Measurements from ENCODE around the gene CRYGA. TPM values are rescaled to one million over a fixed set of nuclear protein-coding genes. Genes with fewer than 3 reads are reported as not detected.
A peak's percentile ranks its signal among the peaks of the same experiment; 100 is the strongest.

The CRYGA gene
- polyA plus RNA-seq, 1 of the 3 experiments (the other 2 are of a cell fraction): not detected

DNA sequence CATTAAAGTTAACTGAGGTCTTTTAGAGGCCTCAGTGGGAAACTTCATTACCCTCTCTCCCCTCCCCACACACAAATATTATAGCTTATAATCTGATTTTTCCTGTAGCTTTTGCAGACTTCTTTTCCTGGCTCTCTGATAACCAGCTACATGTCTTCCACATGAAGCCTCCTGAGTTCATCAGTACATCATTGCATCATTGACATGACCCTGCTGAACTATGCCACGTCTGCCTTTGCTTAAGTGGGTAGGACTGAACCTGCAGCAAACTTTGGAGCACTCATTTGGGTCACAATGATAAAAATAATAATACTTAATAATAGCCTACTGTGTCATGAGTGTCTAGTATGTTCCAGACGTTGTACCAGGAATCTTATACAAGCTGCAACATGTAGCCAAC, 7.0 kb downstream of the CRYGA start:
- Histone ChIP-seq H3K4me1 (ENCODE audit: control insufficient read depth in 1 of 2, insufficient read depth in 2 of 2, low read depth in 1 of 2, low read length in 1 of 2) (no peaks in the 10 kb centered on the region), H4K20me1 (ENCODE audit: insufficient read depth) (no peaks in the 10 kb centered on the region), H3K9ac (no peak overlapping the region), H2AFZ (ENCODE audit: low read depth) (no peak overlapping the region), H3K4me3 (ENCODE audit: low read depth in 2 of 2, low read length in 1 of 2) (no peak overlapping the region), H3K36me3 (replicated peaks in 1 of 2; ENCODE audit: control insufficient read depth in 1 of 2, insufficient read depth in 2 of 2, low read length in 1 of 2) (no peaks in the 10 kb centered on the region), H3K27me3 (ENCODE audit: insufficient read depth) (no peaks in the 10 kb centered on the region), H3K4me2 (no peak overlapping the region), H3F3A (replicated peaks; ENCODE audit: insufficient read depth) (no peaks in the 10 kb centered on the region), H3K79me2 (ENCODE audit: insufficient read depth) (no peaks in the 10 kb centered on the region), H3K27ac (ENCODE audit: low read depth in 2 of 2, low read length in 1 of 2) (no peak overlapping the region), H3K9me2 (no peaks in the 10 kb centered on the region), H3K9me3 (no peaks in the 10 kb centered on the region)
- WGBS (ENCODE audit: low lambda C conversion rate): 38% methylated on average over 2 of the region's 2 CpGs
- CTCF ChIA-PET: interaction anchor here (0.8 to 2.5 kb wide), 4 partner anchors 9 to 97 kb away, joined by 3 to 14 read pairs (median 4); no protein-coding TSS in a partner anchor
- no peak for DNase-seq
- no peak for TF ChIP-seq TEAD4 (IDR thresholded peaks at IDR 0.05; ENCODE audit: borderline replicate concordance, insufficient read depth)
- TF ChIP-seq TCF12 (IDR thresholded peaks at IDR 0.05): no peak
- TF ChIP-seq FOSL2 (IDR thresholded peaks at IDR 0.05; ENCODE audit: borderline replicate concordance, low read depth): no peak
- no peak for TF ChIP-seq USF2 (IDR thresholded peaks at IDR 0.05; ENCODE audit: borderline replicate concordance, low read depth, low read length)
- no peak for TF ChIP-seq NFIC (IDR thresholded peaks at IDR 0.05; ENCODE audit: borderline replicate concordance)
- TF ChIP-seq POLR2AphosphoS5 (IDR thresholded peaks at IDR 0.05; ENCODE audit: low read depth, low read length): no peak
- no peak for TF ChIP-seq TAF1 (IDR thresholded peaks at IDR 0.05; ENCODE audit: borderline replicate concordance, low read depth, low read length)
- no peak for TF ChIP-seq PBX3 (IDR thresholded peaks at IDR 0.05)
- TF ChIP-seq, protein P1, sequence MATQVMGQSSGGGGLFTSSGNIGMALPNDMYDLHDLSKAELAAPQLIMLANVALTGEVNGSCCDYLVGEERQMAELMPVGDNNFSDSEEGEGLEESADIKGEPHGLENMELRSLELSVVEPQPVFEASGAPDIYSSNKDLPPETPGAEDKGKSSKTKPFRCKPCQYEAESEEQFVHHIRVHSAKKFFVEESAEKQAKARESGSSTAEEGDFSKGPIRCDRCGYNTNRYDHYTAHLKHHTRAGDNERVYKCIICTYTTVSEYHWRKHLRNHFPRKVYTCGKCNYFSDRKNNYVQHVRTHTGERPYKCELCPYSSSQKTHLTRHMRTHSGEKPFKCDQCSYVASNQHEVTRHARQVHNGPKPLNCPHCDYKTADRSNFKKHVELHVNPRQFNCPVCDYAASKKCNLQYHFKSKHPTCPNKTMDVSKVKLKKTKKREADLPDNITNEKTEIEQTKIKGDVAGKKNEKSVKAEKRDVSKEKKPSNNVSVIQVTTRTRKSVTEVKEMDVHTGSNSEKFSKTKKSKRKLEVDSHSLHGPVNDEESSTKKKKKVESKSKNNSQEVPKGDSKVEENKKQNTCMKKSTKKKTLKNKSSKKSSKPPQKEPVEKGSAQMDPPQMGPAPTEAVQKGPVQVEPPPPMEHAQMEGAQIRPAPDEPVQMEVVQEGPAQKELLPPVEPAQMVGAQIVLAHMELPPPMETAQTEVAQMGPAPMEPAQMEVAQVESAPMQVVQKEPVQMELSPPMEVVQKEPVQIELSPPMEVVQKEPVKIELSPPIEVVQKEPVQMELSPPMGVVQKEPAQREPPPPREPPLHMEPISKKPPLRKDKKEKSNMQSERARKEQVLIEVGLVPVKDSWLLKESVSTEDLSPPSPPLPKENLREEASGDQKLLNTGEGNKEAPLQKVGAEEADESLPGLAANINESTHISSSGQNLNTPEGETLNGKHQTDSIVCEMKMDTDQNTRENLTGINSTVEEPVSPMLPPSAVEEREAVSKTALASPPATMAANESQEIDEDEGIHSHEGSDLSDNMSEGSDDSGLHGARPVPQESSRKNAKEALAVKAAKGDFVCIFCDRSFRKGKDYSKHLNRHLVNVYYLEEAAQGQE (IDR thresholded peaks at IDR 0.05; ENCODE audit: low read depth, low read length): no peak
- TF ChIP-seq MXI1 (IDR thresholded peaks at IDR 0.05; ENCODE audit: low read depth, low read length): no peak
- POLR2A ChIA-PET: no interaction called here

DNA sequence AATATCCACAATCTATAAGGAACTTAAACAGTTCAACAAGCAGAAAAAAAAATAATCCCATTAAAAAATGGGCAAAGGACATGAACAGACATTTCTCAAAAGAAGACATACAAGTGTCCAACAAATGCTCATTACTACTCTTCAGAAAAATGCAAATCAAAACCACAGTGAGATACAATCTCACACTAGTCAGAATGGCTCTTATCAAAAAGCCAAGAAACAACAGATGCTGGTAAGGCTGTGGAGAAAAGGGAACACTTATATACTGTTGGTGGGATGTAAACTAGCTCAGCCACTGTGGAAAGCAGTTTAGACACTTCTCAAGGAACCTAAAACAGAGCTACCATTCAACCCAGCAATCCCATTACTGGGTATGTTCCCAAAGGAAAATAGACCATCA, 10.2 kb downstream of the CRYGA start:
- Histone ChIP-seq H4K20me1 (ENCODE audit: insufficient read depth) (no peaks in the 10 kb centered on the region), H3K27me3 (ENCODE audit: insufficient read depth) (no peaks in the 10 kb centered on the region), H3K9me3 (no peaks in the 10 kb centered on the region), H3K27ac (ENCODE audit: low read depth in 2 of 2, low read length in 1 of 2) (no peak overlapping the region), H3K36me3 (replicated peaks in 1 of 2; ENCODE audit: control insufficient read depth in 1 of 2, insufficient read depth in 2 of 2, low read length in 1 of 2) (no peaks in the 10 kb centered on the region), H3K4me2 (no peak overlapping the region), H3K79me2 (ENCODE audit: insufficient read depth) (no peaks in the 10 kb centered on the region), H3K9ac (no peak overlapping the region), H2AFZ (ENCODE audit: low read depth) (no peak overlapping the region), H3F3A (replicated peaks; ENCODE audit: insufficient read depth) (no peaks in the 10 kb centered on the region), H3K4me1 (ENCODE audit: control insufficient read depth in 1 of 2, insufficient read depth in 2 of 2, low read depth in 1 of 2, low read length in 1 of 2) (no peaks in the 10 kb centered on the region), H3K4me3 (ENCODE audit: low read depth in 2 of 2, low read length in 1 of 2) (no peak overlapping the region), H3K9me2 (no peaks in the 10 kb centered on the region)
- no peak for DNase-seq
- TF ChIP-seq SMC3 (IDR thresholded peaks at IDR 0.05; ENCODE audit: low read depth, low read length): no peak
- TF ChIP-seq TCF12 (IDR thresholded peaks at IDR 0.05): peak; percentile 12; the same call in 1 of the 2 replicates
- no peak for TF ChIP-seq YY1 (IDR thresholded peaks at IDR 0.05; ENCODE audit: low read depth)
- TF ChIP-seq, protein P1 (IDR thresholded peaks at IDR 0.05; ENCODE audit: low read depth, low read length): no peak
- no peak for TF ChIP-seq TEAD4 (IDR thresholded peaks at IDR 0.05; ENCODE audit: borderline replicate concordance, insufficient read depth)
- CTCF ChIA-PET: no interaction called here
- POLR2A ChIA-PET: no interaction called here
